PC-3 (cell line): ENCODE results near the gene SLC27A5. TPM values are rescaled to one million over a fixed set of nuclear protein-coding genes. Genes with fewer than 3 reads are reported as not detected.

Source experiments
- ATAC-seq: fragments of 200-7000 bp; cut with Tn5 transposase; 2 replicates; pipeline ENCODE4 v1.9.1; 2020; ENCODE audit warnings: mild to moderate bottlenecking, moderate library complexity
- BruUV-seq: library from RNA; stranded (reverse); fragments of 400-500 nt; replicated peaks from 2 replicates; lab custom pipeline; 2021; lab: Mats Ljungman, UMichigan
- CTCF ChIA-PET: fragments of 300-600 bp; sonication (Branson Sonifier 250); formaldehyde crosslinking; loops from one replicate; lab custom pipeline; 2022; ENCODE audit warnings: antibody characterized with exemption; lab: Charles Lee
- POLR2A ChIA-PET: fragments of 300-600 bp; sonication (Branson Sonifier 250); formaldehyde crosslinking; loops from one replicate; lab custom pipeline; 2022; ENCODE audit warnings: antibody characterized with exemption; ENCODE audit not compliant: unreplicated experiment; lab: Charles Lee
- DNase-seq: peaks from one replicate; pipeline ENCODE4 v3.0.0-alpha.2; 2015
- H2AFZ ChIP-seq: fragments of 300-600 bp; sonication (generic); 2 replicates; pipeline ENCODE4 v1.6.0; 2016; ENCODE audit warnings: antibody characterized with exemption, low read length
- H3F3A ChIP-seq: fragments of 300-600 bp; sonication (generic); one replicate; pipeline ENCODE4 v1.6.0; 2017; ENCODE audit warnings: antibody characterized with exemption, low read length, control low read depth, mild to moderate bottlenecking; ENCODE audit not compliant: unreplicated experiment
- H3K27ac ChIP-seq: fragments of 300-600 bp; sonication (generic); 2 replicates; pipeline ENCODE4 v1.5.1; 2016; ENCODE audit warnings: mild to moderate bottlenecking, low read length
- H3K27me3 ChIP-seq: fragments of 300-600 bp; sonication (generic); 2 replicates; pipeline ENCODE4 v1.6.1; 2016; ENCODE audit warnings: low read length, mixed read lengths
- H3K36me3 ChIP-seq: fragments of 300-600 bp; sonication (generic); 2 replicates; pipeline ENCODE4 v1.6.1; 2016; ENCODE audit warnings: low read depth, mixed run types, low read length, mixed read lengths
- H3K4me1 ChIP-seq: fragments of 300-600 bp; sonication (generic); 2 replicates; pipeline ENCODE4 v1.5.1; 2016; ENCODE audit warnings: low read length; ENCODE audit not compliant: insufficient read depth
- H3K4me2 ChIP-seq: fragments of 300-600 bp; sonication (generic); 2 replicates; pipeline ENCODE4 v1.6.0; 2016; ENCODE audit warnings: low read length
- H3K4me3 ChIP-seq: fragments of 300-600 bp; sonication (generic); 2 replicates; pipeline ENCODE4 v1.5.1; 2016; ENCODE audit warnings: mild to moderate bottlenecking, low read length, mixed read lengths
- H3K79me2 ChIP-seq: fragments of 300-600 bp; sonication (generic); 2 replicates; pipeline ENCODE4 v1.6.1; 2017; ENCODE audit warnings: low read length, mixed read lengths
- H3K9ac ChIP-seq: fragments of 300-600 bp; sonication (generic); 2 replicates; pipeline ENCODE4 v1.6.0; 2016; ENCODE audit warnings: mild to moderate bottlenecking, low read length
- H3K9me2 ChIP-seq: fragments of 300-600 bp; sonication (generic); replicated peaks from 2 replicates; pipeline ENCODE4 v1.6.1; 2016; ENCODE audit warnings: mixed run types, low read length, mixed read lengths
- H3K9me3 ChIP-seq: fragments of 300-600 bp; sonication (generic); 2 replicates; pipeline ENCODE4 v1.6.1; 2016; ENCODE audit warnings: low read length, mixed read lengths
- H4K20me1 ChIP-seq: fragments of 300-600 bp; sonication (generic); 2 replicates; pipeline ENCODE4 v1.6.1; 2016; ENCODE audit warnings: low read length, mixed read lengths
- CTCF ChIP-seq: fragments of 300-600 bp; sonication (generic); conservative IDR thresholded peaks from 2 replicates; pipeline ENCODE4 v1.5.1; 2017; ENCODE audit warnings: antibody characterized with exemption, low read depth, mild to moderate bottlenecking, low read length
- EZH2 ChIP-seq: fragments of 300-600 bp; sonication (generic); IDR thresholded peaks from one replicate; pipeline ENCODE4 v1.6.1; 2017; ENCODE audit warnings: antibody characterized with exemption, mild to moderate bottlenecking, low read length; ENCODE audit not compliant: unreplicated experiment
- EZH2phosphoT487 ChIP-seq: fragments of 300-600 bp; sonication (generic); IDR thresholded peaks from 2 replicates; pipeline ENCODE4 v1.6.1; 2018; ENCODE audit warnings: mild to moderate bottlenecking, antibody characterized with exemption, low read length, borderline replicate concordance
- intact Hi-C: fragments of 100-400 bp; cut with micrococcal nuclease; formaldehyde crosslinking; loops from 2 replicates; pipeline ENCODE4 v1.9.0; 2023
- total RNA-seq: library from RNA; depleted of rRNA; stranded (reverse); fragments of >200 nt; gene quantifications from 2 replicates; pipeline ENCODE4 v1.2.3, GENCODE V29; 2014

Gene SLC27A5
- total RNA-seq, 1 experiment from 2014 or later: 56.2 TPM

- Histone ChIP-seq H2AFZ (peak overlapping the region; percentile 86), H3K9me2 (no peaks in the 10 kb centered on the region), H3K79me2 (peaks cover 24% of the 10 kb centered on the region), H3K4me1 (peaks cover 46% of the 10 kb centered on the region), H4K20me1 (no peaks in the 10 kb centered on the region), H3K27ac (peak overlapping the region; percentile 85), H3K9ac (peak overlapping the region; percentile 95), H3K4me3 (peak overlapping the region; percentile 69), H3K4me2 (peak overlapping the region; percentile 97), H3K9me3 (no peaks in the 10 kb centered on the region), H3K36me3 (peaks cover 11% of the 10 kb centered on the region), H3K27me3 (no peaks in the 10 kb centered on the region), H3F3A (peaks cover 2% of the 10 kb centered on the region)
- ChIA-PET POLR2A (interaction anchor here (0.6 kb wide), 1 partner anchor 16 kb away, joined by 5 read pairs; the partner anchor contains the start of gene TRIM28), CTCF (no interaction called here)
- TF ChIP-seq EZH2phosphoT487 (no peak), EZH2 (no peak), CTCF (no peak)
- intact Hi-C loops: no loop called here
- no peak for ATAC-seq
- DNase-seq: no peak
- no TSS peak for BruUV-seq
These were observed 48.5 kb upstream of the SLC27A5 start for GRCh38 chr19:58560007-58560887.

GRCh38 chr19:58559275-58560006 lies 47.6 kb upstream of the SLC27A5 start:
- H3K4me1 ChIP-seq: peaks cover 50% of the 10 kb centered on the region
- CTCF ChIA-PET: interaction anchor here (0.6 kb wide), 1 partner anchor 46 kb away, joined by 4 read pairs; no protein-coding TSS in a partner anchor
- no peaks in the 10 kb centered on the region for H3K27me3 ChIP-seq
- peak overlapping the region; percentile 95 for H3K9ac ChIP-seq
- peaks cover 25% of the 10 kb centered on the region for H3K79me2 ChIP-seq
- peaks cover 4% of the 10 kb centered on the region for H3F3A ChIP-seq
- H3K27ac ChIP-seq: peak overlapping the region; percentile 85
- H3K36me3 ChIP-seq: peaks cover 11% of the 10 kb centered on the region
- H3K9me2 ChIP-seq: no peaks in the 10 kb centered on the region
- intact Hi-C loops: loop anchor here (1.0 to 2.0 kb wide), 2 partner anchors 13 to 60 kb away; partner anchors contain the start of gene MZF1
- peak; percentile 93 for DNase-seq
- H4K20me1 ChIP-seq: no peaks in the 10 kb centered on the region
- POLR2A ChIA-PET: interaction anchor here (0.6 kb wide), 4 partner anchors 13 to 40 kb away, joined by 3 to 5 read pairs (median 4); partner anchors contain the start of genes TRIM28 and ZBTB45
- TF ChIP-seq EZH2phosphoT487 (no peak), EZH2 (no peak), CTCF (no peak)
- H2AFZ ChIP-seq: peak overlapping the region; percentile 86
- peak; percentile 34 for ATAC-seq
- H3K4me3 ChIP-seq: peak overlapping the region; percentile 69
- BruUV-seq: TSS peak; percentile 46
- no peaks in the 10 kb centered on the region for H3K9me3 ChIP-seq
- peak overlapping the region; percentile 97 for H3K4me2 ChIP-seq
